K562 (cell line): ENCODE results near the gene SRMS. TPM values are rescaled to one million over a fixed set of nuclear protein-coding genes. Genes with fewer than 3 reads are reported as not detected.

Experiments used
- CBX2 ChIP-seq: fragments of 200-600 bp; sonication (generic); IDR thresholded peaks from one replicate; pipeline ENCODE4 v1.6.1; 2012; ENCODE audit warnings: mild to moderate bottlenecking, low read length, inconsistent platforms; ENCODE audit not compliant: insufficient read depth, poor library complexity, severe bottlenecking
- EP400 ChIP-seq: fragments of 450-650 bp; IDR thresholded peaks from 2 replicates; pipeline ENCODE4 v1.6.1; 2017; ENCODE audit warnings: antibody characterized with exemption, mild to moderate bottlenecking, moderate library complexity
- ETS1 ChIP-seq: conservative IDR thresholded peaks from 2 replicates; pipeline ENCODE4 v1.6.1; 2011; ENCODE audit warnings: low read depth, mild to moderate bottlenecking, low read length; ENCODE audit not compliant: control insufficient read depth
- FOXP1 ChIP-seq: sonication (generic); formaldehyde crosslinking; IDR thresholded peaks from 2 replicates; pipeline ENCODE4 v1.8.0; 2022; ENCODE audit warnings: mild to moderate bottlenecking, missing genetic modification reagents
- GTF2F1 ChIP-seq: IDR thresholded peaks from 2 replicates; pipeline ENCODE4 v1.6.1; 2011; ENCODE audit warnings: low read depth, low read length, improper control_type of control experiment
- HDAC1 ChIP-seq, 2 experiments: fragments of 450-650 bp; IDR thresholded peaks; 2 replicates each; pipeline ENCODE4 v1.6.1; 2016 to 2017; ENCODE audit warnings: inconsistent platforms in 1 of 2, mild to moderate bottlenecking in 1 of 2, moderate library complexity in 1 of 2
- KDM4B ChIP-seq, 2 experiments: fragments of 450-650 bp in 1 of 2; sonication (generic) in 1 of 2; IDR thresholded peaks; 2 replicates each; pipeline ENCODE4 v1.6.1; 2016 to 2017; ENCODE audit warnings: borderline replicate concordance in 2 of 2, antibody characterized with exemption in 1 of 2, low read depth in 1 of 2, mild to moderate bottlenecking in 1 of 2
- KLF6 ChIP-seq: fragments of 250-450 bp; sonication (Bioruptor Pico); IDR thresholded peaks from 2 replicates; pipeline ENCODE4 v1.4.0; 2020; ENCODE audit warnings: mild to moderate bottlenecking, moderate library complexity, borderline replicate concordance
- L3MBTL2 ChIP-seq: fragments of 450-650 bp; IDR thresholded peaks from 2 replicates; pipeline ENCODE4 v1.6.1; 2016; ENCODE audit warnings: mild to moderate bottlenecking, moderate library complexity
- MYC ChIP-seq, 2 experiments: fragments of 250-450 bp in 1 of 2; sonication (Bioruptor Pico) in 1 of 2; IDR thresholded peaks; 2 replicates each; pipeline versions ENCODE4 v1.5.1 to v1.6.1; 2012 to 2021; ENCODE audit warnings: low read depth in 2 of 2, borderline replicate concordance in 1 of 2, improper control_type of control experiment in 1 of 2, low read length in 1 of 2, mild to moderate bottlenecking in 1 of 2, moderate library complexity in 1 of 2
- OTX1 ChIP-seq: fragments of 450-650 bp; formaldehyde crosslinking; IDR thresholded peaks from 2 replicates; pipeline ENCODE4 v1.4.0; 2022; ENCODE audit warnings: mild to moderate bottlenecking
- RBM22 ChIP-seq: fragments of 200-400 bp; formaldehyde crosslinking; IDR thresholded peaks from 2 replicates; pipeline ENCODE4 v1.6.1; 2018; ENCODE audit warnings: low read length, low read depth; ENCODE audit not compliant: poor library complexity, severe bottlenecking
- TOE1 ChIP-seq, 2 experiments: fragments of 450-650 bp in 1 of 2; sonication (generic) in 1 of 2; formaldehyde crosslinking in 1 of 2; IDR thresholded peaks; 2 replicates each; pipeline versions ENCODE4 v1.7.1 to v1.8.0; 2016 to 2022; ENCODE audit warnings: borderline replicate concordance in 2 of 2, mild to moderate bottlenecking in 2 of 2, antibody characterized with exemption in 1 of 2, inconsistent platforms in 1 of 2, low read depth in 1 of 2, missing genetic modification reagents in 1 of 2, moderate library complexity in 1 of 2
- ZBTB11 ChIP-seq, 3 experiments: fragments of 200-800 bp in 1 of 3; fragments of 250-450 bp in 1 of 3; fragments of 450-650 bp in 1 of 3; sonication (Bioruptor Pico) in 1 of 3; sonication (Bioruptor generic) in 1 of 3; formaldehyde crosslinking in 1 of 3; IDR thresholded peaks; 2 replicates each; pipeline versions ENCODE4 v1.6.1 to v1.8.0; 2016 to 2022; ENCODE audit warnings: mild to moderate bottlenecking in 2 of 3, missing genetic modification characterization in 2 of 3, missing compliant biosample characterization in 1 of 3, moderate library complexity in 1 of 3
- ZKSCAN1 ChIP-seq: fragments of 150-350 bp; IDR thresholded peaks from 2 replicates; pipeline ENCODE4 v1.6.1; 2016; ENCODE audit warnings: low read depth, low read length
- ZNF239 ChIP-seq: fragments of 250-450 bp; sonication (Bioruptor Pico); IDR thresholded peaks from 2 replicates; pipeline ENCODE4 v1.4.0; 2020; ENCODE audit warnings: mild to moderate bottlenecking
- ZNF639 ChIP-seq, 2 experiments: fragments of 200-800 bp in 1 of 2; sonication (Bioruptor generic) in 1 of 2; sonication (generic) in 1 of 2; formaldehyde crosslinking in 1 of 2; IDR thresholded peaks in 1 of 2; conservative IDR thresholded peaks in 1 of 2; 2 replicates each; pipeline versions ENCODE4 v1.5.0 to v1.6.1; 2016 to 2020; ENCODE audit warnings: missing compliant biosample characterization in 1 of 2, missing genetic modification characterization in 1 of 2, missing genetic modification reagents in 1 of 2
- polyA plus RNA-seq, 8 experiments: library from polyadenylated mRNA; depleted of rRNA in 4 of 8; stranded (reverse) in 5 of 8; unstranded in 3 of 8; fragments of >200 nt; fragmentation: Nextera tagmentation in 2 of 8; fragmentation: Illumina TruSeq in 1 of 8; extraction: Ambion mirVana in 2 of 8; extraction: Trizol in 1 of 8; gene quantifications; 2 replicates each; pipeline versions ENCODE4 v1.2.1 to v1.2.3, GENCODE V29; 2011 to 2014; ENCODE audit warnings: inconsistent platforms in 1 of 8, missing spikeins in 1 of 8
- total RNA-seq, 7 experiments: library from RNA; depleted of rRNA in 6 of 7; stranded (reverse); fragments of >200 nt in 6 of 7; fragmentation: Illumina TruSeq in 2 of 7; extraction: Trizol in 2 of 7; gene quantifications; 2 replicates each; pipeline versions ENCODE4 v1.2.1 to v1.2.3, GENCODE V29; 2011 to 2021; ENCODE audit warnings: low replicate concordance in 1 of 7

The SRMS gene
- total and polyA plus RNA-seq, 9 of the 15 experiments (the other 6 are each of a cell fraction or from before 2014, with no cell fraction given), result 0.07 TPM; not detected in 8

DNA sequence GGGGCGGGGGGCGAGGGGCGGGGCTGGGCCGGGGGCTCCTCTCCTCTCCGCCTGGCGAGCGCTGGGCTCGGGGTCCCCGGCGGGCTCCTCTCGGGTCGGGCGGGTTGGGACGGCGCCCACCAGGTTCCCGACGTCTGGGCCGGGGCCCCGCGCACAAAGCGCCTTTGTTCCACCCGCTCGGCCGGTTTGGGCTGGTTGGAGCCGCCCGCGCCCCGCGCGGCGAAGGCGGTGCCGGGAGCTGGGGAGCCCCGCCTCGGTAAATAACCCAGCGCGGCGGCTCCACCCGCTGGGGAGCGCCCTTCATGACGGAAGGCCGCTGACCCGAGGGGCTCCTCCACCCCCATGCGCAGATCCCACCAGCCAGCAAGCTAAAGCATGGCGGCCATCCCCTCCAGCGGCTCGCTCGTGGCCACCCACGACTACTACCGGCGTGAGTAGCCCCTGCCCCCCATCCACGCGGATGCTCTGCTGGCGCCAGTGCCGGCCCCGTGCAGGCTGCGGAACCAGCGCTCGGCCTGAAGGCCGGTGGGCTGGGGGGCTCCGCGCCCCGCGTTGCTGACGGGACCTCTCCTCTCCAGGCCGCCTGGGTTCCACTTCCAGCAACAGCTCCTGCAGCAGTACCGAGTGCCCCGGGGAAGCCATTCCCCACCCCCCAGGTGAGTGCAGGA is 26.5 kb downstream of the SRMS start (continued):
- TF ChIP-seq ZNF639 (CRISPR knock-in tag; conservative IDR thresholded peaks at IDR 0.05 in 1 of 2, IDR thresholded peaks at IDR 0.05 in 1 of 2) (0 out of 4 replicates have a peak, but pooled peaks of 1 of the 2 experiments have one; percentile 32), CBX2 (no peak), KDM4B (IDR thresholded peaks at IDR 0.05; ENCODE audit: borderline replicate concordance in 2 of 2, low read depth in 1 of 2) (0 out of 4 replicates have a peak, but pooled peaks of 1 of the 2 experiments have one; percentile 36), ZNF239 (CRISPR knock-in tag) (no peak), EP400 (peak; percentile 87), ZBTB11 (CRISPR knock-in tag; IDR thresholded peaks at IDR 0.05) (0 out of 6 replicates have a peak, but pooled peaks of 1 of the 3 experiments have one; percentile 11), L3MBTL2 (peak; percentile 8; the same call in 1 of the 2 replicates), OTX1 (CRISPR knock-in tag) (0 out of 2 replicates have a peak, but pooled peaks have one; percentile 40), FOXP1 (CRISPR knock-in tag) (peak; percentile 72; the same call in 1 of the 2 replicates), TOE1 (IDR thresholded peaks at IDR 0.05; ENCODE audit: borderline replicate concordance) (0 out of 2 replicates have a peak, but pooled peaks have one; percentile 26), TOE1 (CRISPR knock-in tag; IDR thresholded peaks at IDR 0.05; ENCODE audit: borderline replicate concordance, low read depth) (no peak), ZKSCAN1 (no peak), ETS1 (peak; percentile 27; the same call in 1 of the 2 replicates), MYC (IDR thresholded peaks at IDR 0.05; ENCODE audit: low read depth, low read length) (peak; percentile 87), MYC (CRISPR knock-in tag; IDR thresholded peaks at IDR 0.05; ENCODE audit: borderline replicate concordance, low read depth) (peak; percentile 68; the same call in 1 of the 2 replicates), KLF6 (CRISPR knock-in tag) (peak; percentile 81; the same call in 1 of the 2 replicates), GTF2F1 (peak; percentile 22; the same call in 1 of the 2 replicates), RBM22 (peak; percentile 44), HDAC1 (IDR thresholded peaks at IDR 0.05) (peak in 1 of 2 experiments; percentile 70; a peak in 2 of 4 replicates)
